Thymus (tissue), 11 donors: ENCODE measurements around the gene TTLL11. TPM values are rescaled to one million over a fixed set of nuclear protein-coding genes. Genes with fewer than 3 reads are reported as not detected.

Source experiments
- DNase-seq, 9 donors: peaks; one replicate each; pipeline ENCODE4 v3.0.0-alpha.2; 2013; ENCODE audit warnings: low spot score in 9 of 9, low read depth in 6 of 9, missing footprints in 1 of 9
- H3K27ac ChIP-seq, 2 donors: one replicate each; pipeline ENCODE4 v1.5.1; 2013; ENCODE audit warnings: control low read depth in 1 of 2, low read depth in 1 of 2, low read length in 1 of 2, mild to moderate bottlenecking in 1 of 2, moderate library complexity in 1 of 2
- H3K27me3 ChIP-seq, 2 donors: one replicate each; pipeline ENCODE4 v1.5.1; 2013; ENCODE audit warnings: low read length in 1 of 2; ENCODE audit not compliant: control insufficient read depth in 2 of 2, insufficient read depth in 1 of 2
- H3K36me3 ChIP-seq, 2 donors: one replicate each; pipeline ENCODE4 v1.5.1; 2013; ENCODE audit warnings: low read length in 1 of 2, mild to moderate bottlenecking in 1 of 2, moderate library complexity in 1 of 2; ENCODE audit not compliant: control insufficient read depth in 2 of 2, insufficient read depth in 2 of 2
- H3K4me1 ChIP-seq, 2 donors: one replicate each; pipeline ENCODE4 v1.5.1; 2013; ENCODE audit warnings: low read length in 2 of 2; ENCODE audit not compliant: control insufficient read depth in 2 of 2, insufficient read depth in 2 of 2
- H3K4me3 ChIP-seq, 2 donors: one replicate each; pipeline ENCODE4 v1.5.1; 2013; ENCODE audit warnings: low read length in 2 of 2, control low read depth in 1 of 2, mild to moderate bottlenecking in 1 of 2
- H3K9me3 ChIP-seq, 2 donors: one replicate each; pipeline ENCODE4 v1.5.1; 2013; ENCODE audit warnings: low read length in 1 of 2, mild to moderate bottlenecking in 1 of 2; ENCODE audit not compliant: control insufficient read depth in 2 of 2, insufficient read depth in 1 of 2
- WGBS: extraction: QIAGEN DNeasy Blood & Tissue Kit; methylation state at CpG from one replicate; pipeline ENCODE4 v1.1.7; 2013; 5-methylcytosine and 5-hydroxymethylcytosine counted together
- polyA plus RNA-seq: library from polyadenylated mRNA; stranded (reverse); fragments of 200-250 nt; gene quantifications from one replicate; pipeline ENCODE4 v1.2.3, GENCODE V29; 2013
- total RNA-seq: library from RNA; stranded (reverse); fragments of 120-200 nt; gene quantifications from one replicate; pipeline ENCODE4 v1.2.4, GENCODE V29; 2013
- donor health status: healthy.

The TTLL11 gene
- total and polyA plus RNA-seq, 2 donors, result 2.1 to 4.0 TPM

DNA sequence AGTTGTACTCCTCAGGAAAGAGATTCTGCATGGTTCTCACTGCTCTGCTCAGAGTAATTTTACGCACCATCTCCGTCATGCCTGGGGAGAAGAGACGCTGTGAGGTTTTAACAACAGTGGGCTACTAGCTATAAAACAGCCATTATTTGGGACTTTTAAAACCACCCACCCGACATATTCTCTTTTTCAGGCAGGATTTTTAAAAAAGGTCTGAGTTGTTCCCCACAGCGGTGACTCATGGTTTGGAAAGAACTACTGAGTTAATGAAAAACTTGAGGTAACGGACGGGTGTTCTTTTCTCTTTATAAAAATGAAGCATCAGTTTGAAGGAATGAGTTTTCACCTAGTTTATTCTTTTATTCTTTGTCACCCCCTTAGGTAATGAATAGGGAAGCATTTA, 61.3 kb downstream of the TTLL11 start:
- no peak overlapping the region for H3K27ac ChIP-seq
- no peak overlapping the region for H3K4me3 ChIP-seq
- no peaks in the 10 kb centered on the region for H3K9me3 ChIP-seq
- H3K36me3 ChIP-seq, result no peaks in the 10 kb centered on the region
- no peak for DNase-seq
- H3K27me3 ChIP-seq, result no peaks in the 10 kb centered on the region
- 95% methylated on average over 7 of the region's 7 CpGs for WGBS
- no peaks in the 10 kb centered on the region for H3K4me1 ChIP-seq

DNA sequence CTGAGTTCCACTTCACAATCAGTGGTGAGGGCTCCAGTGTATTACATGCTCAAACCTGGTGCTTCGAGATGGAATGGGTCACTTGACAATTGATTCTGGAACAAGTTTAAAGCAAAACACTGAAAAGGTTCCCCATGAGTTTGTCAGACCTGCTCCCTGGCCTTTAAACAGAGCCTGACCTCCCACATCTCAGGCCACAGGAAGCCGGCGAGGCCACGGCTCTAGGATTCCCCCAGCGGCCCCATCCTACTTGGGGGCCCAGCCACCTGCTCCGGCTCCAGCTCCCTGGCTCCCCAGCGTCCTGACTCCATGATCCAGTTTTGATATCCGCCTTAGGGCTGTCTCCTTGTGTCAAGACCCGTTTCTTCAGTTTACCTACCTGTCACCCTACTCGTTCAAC, 62.0 kb downstream of the TTLL11 start:
- WGBS, result 96% methylated on average over 10 of the region's 10 CpGs
- no peaks in the 10 kb centered on the region for H3K9me3 ChIP-seq
- no peaks in the 10 kb centered on the region for H3K36me3 ChIP-seq
- no peaks in the 10 kb centered on the region for H3K4me1 ChIP-seq
- DNase-seq, result no peak
- no peak overlapping the region for H3K27ac ChIP-seq
- H3K4me3 ChIP-seq, result no peak overlapping the region
- no peaks in the 10 kb centered on the region for H3K27me3 ChIP-seq

DNA sequence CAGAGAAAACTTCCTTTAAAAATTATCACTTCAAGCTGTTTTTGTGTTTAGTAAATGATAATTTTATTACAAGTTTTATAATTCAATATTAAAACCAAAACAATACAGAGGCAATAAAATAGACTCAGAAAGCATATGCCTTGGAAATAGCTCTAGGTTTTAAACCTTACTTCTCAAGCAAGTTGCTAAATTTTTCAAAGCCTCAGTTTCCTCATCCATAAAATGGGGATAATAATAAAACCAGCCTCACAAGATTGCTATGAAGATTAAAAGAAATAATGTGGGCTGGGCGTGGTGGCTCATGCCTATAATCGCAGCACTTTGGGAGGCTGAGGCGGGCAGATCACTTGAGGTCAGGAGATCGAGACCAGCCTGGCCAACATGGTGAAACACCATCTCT, 62.8 kb downstream of the TTLL11 start:
- no peaks in the 10 kb centered on the region for H3K9me3 ChIP-seq
- no peak overlapping the region for H3K4me3 ChIP-seq
- no peak overlapping the region for H3K27ac ChIP-seq
- H3K4me1 ChIP-seq, result no peaks in the 10 kb centered on the region
- no peak for DNase-seq
- H3K36me3 ChIP-seq, result no peaks in the 10 kb centered on the region
- H3K27me3 ChIP-seq, result no peaks in the 10 kb centered on the region
- over 99% methylated on average over 4 of the region's 4 CpGs for WGBS

DNA sequence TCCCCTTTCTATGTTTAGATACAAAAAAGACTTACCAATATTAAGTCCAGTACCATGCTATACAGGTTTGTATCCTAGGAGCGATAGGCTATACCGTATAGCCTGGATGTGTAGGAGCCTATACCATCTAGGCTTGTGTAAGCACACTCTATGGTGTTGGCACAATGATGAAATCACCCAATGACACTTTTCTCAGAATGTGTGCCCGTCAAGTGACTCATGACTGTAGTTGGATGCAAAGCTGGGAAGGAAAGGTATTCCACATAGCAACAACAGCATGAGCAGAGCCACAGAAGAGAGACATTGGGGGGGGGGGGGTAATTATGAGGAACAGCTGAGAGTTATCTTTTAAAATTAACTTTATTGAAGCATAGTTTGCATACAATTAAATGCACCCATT, 63.2 kb downstream of the TTLL11 start:
- Histone ChIP-seq H3K27ac (no peak overlapping the region), H3K9me3 (no peaks in the 10 kb centered on the region), H3K4me3 (no peak overlapping the region), H3K36me3 (no peaks in the 10 kb centered on the region), H3K27me3 (no peaks in the 10 kb centered on the region), H3K4me1 (no peaks in the 10 kb centered on the region)
- 96% methylated on average over 3 of the region's 3 CpGs for WGBS
- DNase-seq, result no peak

DNA sequence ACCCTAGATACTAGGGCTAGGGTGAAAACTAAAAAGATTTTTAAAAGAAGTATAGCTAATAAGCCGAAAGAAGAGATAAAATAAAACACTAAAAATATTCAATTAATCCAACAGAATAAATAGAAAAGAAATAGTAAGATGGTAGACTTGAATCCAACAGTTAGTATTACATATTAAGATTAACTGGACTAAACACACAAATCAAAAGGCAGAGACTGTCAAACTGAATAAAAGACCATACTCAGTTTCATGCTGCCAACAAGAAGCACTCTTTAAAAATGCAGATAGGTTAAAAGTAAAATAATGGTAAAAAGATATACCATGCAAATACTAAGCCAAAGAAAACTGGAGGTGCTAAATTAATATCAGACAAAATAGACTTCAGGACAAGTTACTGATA, 65.0 kb downstream of the TTLL11 start:
- Histone ChIP-seq H3K4me1 (no peaks in the 10 kb centered on the region), H3K36me3 (no peaks in the 10 kb centered on the region), H3K9me3 (no peaks in the 10 kb centered on the region), H3K27me3 (no peaks in the 10 kb centered on the region), H3K4me3 (no peak overlapping the region), H3K27ac (no peak overlapping the region)
- DNase-seq, result no peak
- WGBS, result 100% methylated on average over 1 of the region's 1 CpG

DNA sequence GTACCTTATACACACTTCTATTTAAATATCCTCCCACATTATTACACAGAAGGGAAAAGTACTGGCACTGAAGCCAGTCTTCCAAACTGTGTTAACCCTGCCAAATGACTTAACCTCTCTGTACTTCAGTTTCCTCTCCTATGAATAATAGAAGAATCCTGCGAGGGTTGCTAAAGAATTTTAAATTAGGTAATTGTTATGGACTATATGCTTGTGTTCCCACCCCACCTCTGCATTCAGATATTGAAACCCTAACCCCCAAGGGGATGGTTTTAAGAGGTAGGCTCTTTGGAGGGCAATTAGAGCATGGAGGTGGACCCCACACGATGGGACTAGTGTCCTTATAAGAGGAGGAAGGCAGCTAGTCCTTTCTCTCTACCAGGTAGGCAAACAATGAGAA, 72.7 kb downstream of the TTLL11 start:
- DNase-seq, result no peak
- no peaks in the 10 kb centered on the region for H3K27me3 ChIP-seq
- H3K27ac ChIP-seq, result no peak overlapping the region
- no peak overlapping the region for H3K4me3 ChIP-seq
- 91% methylated on average over 2 of the region's 2 CpGs for WGBS
- H3K9me3 ChIP-seq, result no peaks in the 10 kb centered on the region
- no peaks in the 10 kb centered on the region for H3K4me1 ChIP-seq
- no peaks in the 10 kb centered on the region for H3K36me3 ChIP-seq

DNA sequence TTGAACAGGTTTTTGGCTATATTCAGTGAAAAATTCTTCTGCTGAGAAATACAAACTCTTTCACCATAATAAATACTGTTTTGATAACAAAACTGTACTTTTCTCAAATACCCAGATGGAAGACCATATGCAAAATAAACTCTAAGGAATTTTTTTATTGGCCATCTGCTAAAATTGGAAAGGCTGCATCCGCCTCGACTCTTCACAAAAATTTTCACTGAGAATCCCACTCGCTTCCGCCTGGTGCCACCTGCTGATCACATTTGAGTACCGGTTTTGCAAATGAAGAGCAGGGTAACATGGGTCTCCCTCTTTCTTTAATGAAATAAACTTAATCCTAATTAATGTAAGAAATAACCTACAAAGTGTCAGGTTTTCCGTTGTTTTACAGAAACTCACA, 76.4 kb downstream of the TTLL11 start:
- peak in 2 of 9 donors; percentile 14 to 21 for DNase-seq

DNA sequence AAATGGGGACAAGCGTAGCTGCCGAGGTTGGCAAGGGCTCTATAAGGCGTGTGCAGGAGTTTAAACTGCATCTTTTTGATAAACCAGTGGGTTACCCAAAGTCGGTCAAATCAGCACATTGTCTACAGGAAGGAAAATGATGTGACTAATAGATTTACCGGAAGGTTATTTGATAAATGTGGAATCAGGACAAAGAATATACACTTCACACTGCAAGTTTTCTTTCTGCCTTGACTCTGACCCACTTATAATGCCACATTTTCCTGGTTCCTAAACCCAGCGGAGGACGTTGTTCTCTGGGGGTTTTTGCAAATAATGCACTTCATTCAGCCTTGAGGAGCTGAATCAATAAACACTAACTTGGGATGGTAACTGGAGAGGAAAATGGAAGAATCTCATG, 76.8 kb downstream of the TTLL11 start:
- 93% methylated on average over 7 of the region's 7 CpGs for WGBS
- no peaks in the 10 kb centered on the region for H3K27me3 ChIP-seq

More for the DNA sequence above, 76.4 kb downstream of the TTLL11 start:
- no peak overlapping the region for H3K4me3 ChIP-seq
- H3K27ac ChIP-seq, result no peak overlapping the region
- no peaks in the 10 kb centered on the region for H3K27me3 ChIP-seq
- no peaks in the 10 kb centered on the region for H3K36me3 ChIP-seq
- H3K4me1 ChIP-seq, result no peaks in the 10 kb centered on the region
- WGBS, result 60% methylated on average over 6 of the region's 6 CpGs
- no peaks in the 10 kb centered on the region for H3K9me3 ChIP-seq

DNA sequence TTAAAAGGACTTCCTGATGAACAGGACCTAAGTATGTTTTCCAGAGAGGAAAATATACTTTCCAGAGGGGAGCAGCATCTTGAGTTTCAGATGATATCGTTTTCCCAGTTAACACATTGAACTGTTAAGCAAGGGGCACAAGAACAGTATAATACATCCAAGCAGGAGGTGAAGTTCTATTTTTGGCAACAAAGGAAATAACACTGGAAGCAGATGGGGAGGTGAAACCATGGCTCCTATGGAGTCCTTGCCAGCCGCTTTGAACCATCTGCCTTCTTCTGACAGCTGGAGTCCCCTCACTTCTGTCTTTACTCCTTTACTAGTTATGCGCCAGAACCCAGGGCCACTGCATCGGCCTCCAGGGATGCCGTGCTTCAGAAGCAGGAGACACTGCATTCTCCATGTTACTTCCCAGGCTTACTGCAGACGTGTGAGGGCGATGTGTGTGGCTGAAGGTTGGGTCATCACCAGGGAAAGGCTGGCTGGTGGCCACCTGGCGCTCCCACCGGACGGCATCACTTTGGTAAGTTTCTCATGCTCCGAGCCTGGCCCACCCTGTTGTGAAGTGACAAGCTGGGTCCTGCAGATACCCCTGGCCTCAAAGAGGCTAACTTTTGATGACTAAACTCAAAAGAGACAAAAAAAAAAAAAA, 77.8 kb downstream of the TTLL11 start:
- no peaks in the 10 kb centered on the region for H3K27me3 ChIP-seq
- H3K9me3 ChIP-seq, result no peaks in the 10 kb centered on the region
- H3K36me3 ChIP-seq, result no peaks in the 10 kb centered on the region
- 91% methylated on average over 11 of the region's 11 CpGs for WGBS
- no peak overlapping the region for H3K4me3 ChIP-seq
- no peak for DNase-seq
- H3K4me1 ChIP-seq, result no peaks in the 10 kb centered on the region
- H3K27ac ChIP-seq, result no peak overlapping the region

More for the DNA sequence above, 76.8 kb downstream of the TTLL11 start:
- Histone ChIP-seq H3K4me1 (no peaks in the 10 kb centered on the region), H3K4me3 (no peak overlapping the region), H3K36me3 (no peaks in the 10 kb centered on the region), H3K9me3 (no peaks in the 10 kb centered on the region), H3K27ac (no peak overlapping the region)
- no peak for DNase-seq
